HG02852 (cell line): ENCODE measurements around the gene NKX2-1.
"Not testable (repeated sequence)": the region's sequence is repeated elsewhere in the genome, so short reads cannot be mapped to it uniquely, and the experiment has no call there.

Source experiments
- ATAC-seq: cut with Tn5 transposase; IDR thresholded peaks from one replicate; pipeline ENCODE4 v1.9.1; 2021; ENCODE audit warnings: mild to moderate bottlenecking, moderate library complexity; ENCODE audit not compliant: unreplicated experiment

NKX2-1 gene

GRCh38 chr14:36519431-36520321 is at the start of gene NKX2-1:
TSS of gene NKX2-1 (minus strand) at chr14:36520232. CDS start at chr14:36520129, 103 bp downstream.
- ATAC-seq, result no peak

- ATAC-seq, result no peak
These were observed 36.9 kb upstream of the NKX2-1 start for GRCh38 chr14:36556811-36557433.

GRCh38 chr14:36555998-36556743 is 36.1 kb upstream of the NKX2-1 start:
- ATAC-seq, result no peak

- ATAC-seq, result no peak
These were observed 33.7 kb upstream of the NKX2-1 start for GRCh38 chr14:36553656-36554260.

GRCh38 chr14:36550899-36551298 is 30.9 kb upstream of the NKX2-1 start:
- ATAC-seq, result no peak

- not testable (repeated sequence) for ATAC-seq
These were observed 24.2 kb upstream of the NKX2-1 start for GRCh38 chr14:36544280-36544679.

- ATAC-seq, result no peak
These were observed 18.0 kb upstream of the NKX2-1 start for GRCh38 chr14:36538051-36538450.

- ATAC-seq, result no peak
These were observed 9.0 kb upstream of the NKX2-1 start for GRCh38 chr14:36529062-36529461.

- ATAC-seq, result no peak
These were observed 5.7 kb upstream of the NKX2-1 start for GRCh38 chr14:36525746-36526099.

- no peak for ATAC-seq
These were observed 5.1 kb upstream of the NKX2-1 start for GRCh38 chr14:36524874-36525745.

- ATAC-seq, result no peak
These were observed 4.3 kb upstream of the NKX2-1 start for GRCh38 chr14:36524220-36524837.

GRCh38 chr14:36522972-36523715 is 3.1 kb upstream of the NKX2-1 start:
- ATAC-seq, result no peak

- no peak for ATAC-seq
These were observed 2.4 kb upstream of the NKX2-1 start for GRCh38 chr14:36522347-36522971.

- no peak for ATAC-seq
These were observed 1.7 kb upstream of the NKX2-1 start for GRCh38 chr14:36521598-36522345.

- no peak for ATAC-seq
These were observed 831 bp upstream of the NKX2-1 start for GRCh38 chr14:36520601-36521525.

GRCh38 chr14:36518586-36519430 is 1.2 kb downstream of the NKX2-1 start:
- ATAC-seq, result no peak
